Left lobe of liver (tissue), 2 donors: ENCODE measurements around the gene MATR3. TPM values are rescaled to one million over a fixed set of nuclear protein-coding genes. Genes with fewer than 3 reads are reported as not detected.
"Not testable (repeated sequence)": the region's sequence is repeated elsewhere in the genome, so short reads cannot be mapped to it uniquely, and the experiment has no call there.

Source experiments
- ATAC-seq: fragments of 200-7000 bp; cut with Tn5 transposase; one replicate; pipeline ENCODE4 v1.9.1; 2020; ENCODE audit warnings: mild to moderate bottlenecking, moderate library complexity
- DNase-seq: peaks from one replicate; pipeline ENCODE4 v3.0.0-alpha.2; 2020; ENCODE audit warnings: low spot score
- total RNA-seq: library from RNA; stranded (reverse); gene quantifications from one replicate; pipeline ENCODE4 v1.2.1, GENCODE V29; 2021
- donor health status: DM: no; HTN: no; CAD: no; lungs with moderate emphysema.
- donor health status: DM: no; HTN: yes; CAD: no.

The MATR3 gene
- total RNA-seq, 1 donor from 2014 or later = 39.2 TPM

DNA sequence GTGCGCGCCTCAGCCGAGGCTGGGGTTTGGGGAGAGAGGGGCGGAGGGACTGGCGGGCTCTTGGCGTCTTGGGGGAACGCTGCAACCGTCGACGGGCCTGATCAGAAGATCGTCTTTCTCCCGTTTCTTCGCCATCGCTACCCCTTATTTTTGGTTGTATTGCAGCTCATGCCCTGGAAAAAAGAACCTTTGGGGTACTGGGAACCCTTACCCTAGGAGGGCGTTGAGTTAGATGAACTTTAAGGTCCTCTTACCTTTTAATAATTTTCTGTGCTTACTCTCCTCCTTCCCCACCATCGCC, 48.8 kb downstream of the MATR3 start:
- DNase-seq (no peak), ATAC-seq (no peak)

- ATAC-seq = no peak
- DNase-seq = no peak
These were observed 49.9 kb downstream of the MATR3 start for GRCh38 chr5:139343476-139343875.

GRCh38 chr5:139344177-139344576, 50.6 kb downstream of the MATR3 start:
- no peak for ATAC-seq

DNA sequence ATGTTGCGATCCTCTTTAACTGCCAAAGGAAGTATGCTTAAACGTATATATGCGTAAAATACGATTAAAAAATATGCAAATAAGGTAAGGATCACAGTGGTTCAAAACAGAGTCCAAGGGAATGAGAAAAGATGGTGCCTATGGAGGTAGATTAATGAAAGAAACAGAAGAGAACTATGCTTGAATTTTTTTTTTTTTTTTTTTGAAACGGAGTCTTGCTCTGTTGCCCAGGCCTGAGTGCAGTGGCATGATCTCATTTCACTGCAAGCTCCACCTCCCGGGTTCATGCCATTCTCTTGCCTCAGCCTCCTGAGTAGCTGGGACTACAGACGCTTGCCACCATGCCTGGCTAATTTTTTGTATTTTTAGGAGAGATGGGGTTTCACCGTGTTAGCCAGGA, 51.9 kb downstream of the MATR3 start:
- DNase-seq, ATAC-seq: not testable (repeated sequence)

More at GRCh38 chr5:139344177-139344576, 50.6 kb downstream of the MATR3 start:
- DNase-seq = no peak

DNA sequence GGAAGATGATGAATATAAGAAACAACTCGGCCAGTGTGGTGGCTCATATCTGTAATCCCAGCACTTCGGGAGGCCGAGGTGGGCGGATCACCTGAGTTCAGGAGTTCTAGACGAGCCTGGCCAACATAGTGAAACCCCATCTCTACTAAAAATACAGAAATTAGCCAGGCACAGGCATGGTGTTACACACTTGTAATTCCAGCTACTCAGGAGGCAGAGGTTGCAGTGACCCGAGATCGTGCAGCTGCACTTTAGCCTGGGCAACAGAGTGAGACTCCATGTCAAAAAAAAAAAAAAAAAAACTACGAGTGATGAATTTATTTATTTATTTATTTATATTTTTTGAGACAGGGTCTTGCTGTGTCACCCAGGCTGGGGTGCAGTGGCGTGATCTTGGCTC, 54.3 kb downstream of the MATR3 start:
- ATAC-seq, DNase-seq: not testable (repeated sequence)

DNA sequence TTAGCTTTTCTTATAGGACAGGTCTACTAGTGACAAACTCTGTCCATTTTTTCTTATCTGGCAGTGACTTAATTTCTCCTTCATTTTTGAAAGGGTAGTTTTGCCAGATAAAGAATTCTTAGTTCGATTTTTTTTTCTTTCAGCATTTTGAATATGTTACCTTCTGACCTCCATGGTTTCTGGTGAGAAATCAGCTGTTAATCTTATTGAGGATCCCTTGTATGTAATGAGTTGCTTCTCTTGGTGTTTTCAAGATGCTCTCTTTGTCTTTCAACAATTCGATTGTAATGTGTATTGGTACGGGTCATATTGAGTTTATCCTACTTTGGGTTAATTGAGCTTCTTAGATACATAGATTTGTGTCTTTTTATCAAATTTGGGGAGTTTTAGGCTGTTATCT, 60.6 kb downstream of the MATR3 start:
- DNase-seq (no peak), ATAC-seq (no peak)

DNA sequence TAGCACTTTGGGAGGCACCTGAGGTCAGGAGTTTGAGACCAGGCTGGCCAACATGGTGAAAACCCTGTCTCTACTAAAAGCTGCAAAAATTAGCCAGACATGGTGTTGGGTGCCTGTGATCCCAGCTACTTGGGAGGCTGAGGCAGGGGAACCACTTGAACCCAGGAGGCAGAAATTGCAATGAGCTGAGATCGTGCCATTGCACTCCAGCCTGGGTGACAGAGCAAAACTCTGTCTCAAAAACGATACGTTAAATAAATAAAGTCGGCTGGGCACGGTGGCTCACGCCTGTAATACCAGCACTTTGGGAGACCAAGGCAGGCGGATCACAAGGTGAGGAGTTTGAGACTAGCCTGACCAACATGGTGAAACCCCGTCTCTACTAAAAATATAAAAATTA, 62.4 kb downstream of the MATR3 start:
- not testable (repeated sequence) for DNase-seq, ATAC-seq

- DNase-seq (no peak), ATAC-seq (no peak)
These were observed 64.5 kb downstream of the MATR3 start for GRCh38 chr5:139358064-139358463.

- ATAC-seq (no peak), DNase-seq (no peak)
These were observed 66.8 kb downstream of the MATR3 start for GRCh38 chr5:139360384-139360783.

GRCh38 chr5:139361835-139362429, 68.4 kb downstream of the MATR3 start:
- ATAC-seq (no peak), DNase-seq (no peak)

DNA sequence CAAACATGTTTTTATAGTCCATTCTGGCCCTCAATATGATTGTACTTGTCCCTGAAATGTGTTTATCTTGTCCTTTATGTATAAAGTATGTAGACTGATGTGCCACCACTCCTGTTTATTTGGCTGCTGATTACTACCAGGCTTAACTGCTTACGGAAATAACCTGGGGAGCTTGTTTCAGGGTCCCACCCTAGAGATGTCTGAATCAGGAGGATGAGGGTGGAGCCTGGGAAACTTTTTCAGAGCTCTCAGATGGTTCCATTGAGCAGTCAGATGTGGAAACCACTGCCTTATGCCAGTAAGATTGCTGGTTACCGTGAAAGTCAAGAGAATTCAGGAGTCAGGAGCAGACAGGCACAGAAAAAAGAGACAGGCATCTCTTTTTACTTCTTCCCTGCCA, 70.4 kb downstream of the MATR3 start:
- ATAC-seq = no peak
- no peak for DNase-seq

GRCh38 chr5:139364466-139364865, 70.9 kb downstream of the MATR3 start:
- no peak for ATAC-seq
- no peak for DNase-seq

GRCh38 chr5:139368613-139369012, 75.1 kb downstream of the MATR3 start:
- no peak for ATAC-seq
- no peak for DNase-seq

- ATAC-seq = no peak
- DNase-seq = no peak
These were observed 75.6 kb downstream of the MATR3 start for GRCh38 chr5:139369181-139369580.

DNA sequence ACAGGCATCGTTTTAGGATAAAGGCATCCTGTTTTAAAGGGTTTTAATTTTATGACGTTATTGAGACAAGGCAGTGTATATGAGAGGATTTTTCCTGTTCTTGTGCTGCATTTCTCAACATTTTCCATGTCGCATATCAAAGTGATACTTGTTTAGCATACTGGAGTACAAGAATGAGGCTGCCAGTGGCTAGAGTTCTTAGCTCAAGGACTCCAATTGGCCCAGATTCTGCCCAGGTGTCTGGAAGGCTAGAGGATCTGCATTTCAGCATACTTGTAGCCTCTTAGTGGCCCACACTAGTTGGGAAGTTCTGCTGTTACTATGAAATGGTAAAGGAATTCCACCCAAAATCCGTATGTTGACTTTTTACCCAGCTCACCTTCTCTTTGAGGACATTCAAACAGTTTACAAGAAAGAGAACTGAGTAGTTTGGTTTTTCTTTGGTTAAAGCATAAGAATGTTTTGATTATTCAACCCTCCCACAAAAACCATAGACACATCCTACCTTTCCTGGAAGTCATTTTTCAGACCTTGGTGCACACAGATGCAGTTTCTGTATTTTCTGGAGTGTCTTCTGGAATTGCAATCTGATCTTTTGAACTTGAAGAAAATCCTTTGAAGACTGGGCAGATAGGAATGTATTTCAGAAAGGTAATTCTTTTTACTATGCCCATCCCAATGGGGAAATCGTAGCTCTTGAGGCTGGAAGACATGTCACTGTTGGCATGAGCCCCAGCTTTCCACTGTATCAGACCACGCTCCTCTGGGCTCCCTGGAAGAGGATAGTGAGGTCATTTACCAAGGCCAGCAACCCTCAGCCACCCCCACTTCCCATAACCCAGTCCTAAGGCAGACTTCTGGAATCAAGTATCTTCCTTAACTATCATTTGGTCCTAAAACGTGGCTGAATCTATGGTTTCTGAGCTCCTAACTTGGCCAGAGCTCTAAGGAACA, 78.2 kb downstream of the MATR3 start:
- peak; percentile 40 for DNase-seq
- ATAC-seq = no peak

DNA sequence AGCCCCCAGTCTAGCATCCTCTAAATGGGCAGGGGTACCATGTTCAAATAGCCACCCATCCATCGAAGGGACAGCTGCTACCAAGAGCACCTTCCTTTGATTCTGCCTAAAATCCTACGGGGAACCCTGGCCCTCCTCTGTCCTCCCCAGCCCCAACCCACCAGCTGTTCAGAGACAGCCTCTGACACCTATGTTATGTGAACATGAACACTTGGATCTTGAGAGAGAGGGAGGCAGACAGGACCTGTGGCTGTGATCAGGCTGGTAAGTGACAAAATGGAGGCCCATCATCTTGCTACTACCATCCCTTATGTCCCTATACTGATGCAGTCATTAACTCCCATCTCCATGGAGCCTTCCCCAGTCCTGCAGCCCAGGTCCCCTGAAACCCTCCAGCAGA, 81.4 kb downstream of the MATR3 start:
- ATAC-seq = no peak
- peak; percentile 34 for DNase-seq

GRCh38 chr5:139376364-139376763, 82.8 kb downstream of the MATR3 start:
- ATAC-seq = no peak
- peak; percentile 28 for DNase-seq

GRCh38 chr5:139377226-139377625, 83.7 kb downstream of the MATR3 start:
- DNase-seq = peak; percentile 37

GRCh38 chr5:139378101-139378825, 84.7 kb downstream of the MATR3 start:
- peak; percentile 42 for DNase-seq
- no peak for ATAC-seq

More at GRCh38 chr5:139377226-139377625, 83.7 kb downstream of the MATR3 start:
- ATAC-seq = no peak

DNA sequence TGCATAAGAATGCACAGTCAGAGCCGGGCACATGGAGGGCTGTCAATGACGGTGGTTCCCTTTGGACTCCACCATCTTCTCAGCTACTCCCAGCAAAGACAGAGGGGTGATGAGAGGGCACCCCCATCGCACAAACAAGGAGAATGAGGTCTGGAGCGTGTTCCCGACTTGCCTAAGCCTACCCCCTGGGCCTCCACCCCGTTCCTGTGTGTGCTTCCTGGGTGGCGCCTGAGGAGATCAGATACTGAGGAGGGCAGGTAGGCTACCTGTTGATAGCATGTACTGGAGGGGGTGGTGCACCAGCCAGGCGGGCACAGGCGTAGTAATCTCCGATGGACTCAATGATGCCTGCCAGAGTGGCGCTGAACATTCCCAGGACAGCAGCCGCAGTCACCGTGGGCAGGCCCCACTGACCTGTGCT, 85.4 kb downstream of the MATR3 start:
- ATAC-seq (no peak), DNase-seq (no peak)

- DNase-seq = no peak
- ATAC-seq = no peak
These were observed 86.3 kb downstream of the MATR3 start for GRCh38 chr5:139379626-139380449.
